CD4-positive, alpha-beta T cell treated with Interleukin-12 subunit alpha and Interleukin-12 subunit beta, for 1 hour (primary cell): ENCODE results near the gene CYB5B.
A peak's percentile ranks its signal among the peaks of the same experiment; 100 is the strongest.

ENCODE experiments used
- DNase-seq: peaks from one replicate; pipeline ENCODE4 v3.0.0-alpha.2; 2020

Gene CYB5B

DNA sequence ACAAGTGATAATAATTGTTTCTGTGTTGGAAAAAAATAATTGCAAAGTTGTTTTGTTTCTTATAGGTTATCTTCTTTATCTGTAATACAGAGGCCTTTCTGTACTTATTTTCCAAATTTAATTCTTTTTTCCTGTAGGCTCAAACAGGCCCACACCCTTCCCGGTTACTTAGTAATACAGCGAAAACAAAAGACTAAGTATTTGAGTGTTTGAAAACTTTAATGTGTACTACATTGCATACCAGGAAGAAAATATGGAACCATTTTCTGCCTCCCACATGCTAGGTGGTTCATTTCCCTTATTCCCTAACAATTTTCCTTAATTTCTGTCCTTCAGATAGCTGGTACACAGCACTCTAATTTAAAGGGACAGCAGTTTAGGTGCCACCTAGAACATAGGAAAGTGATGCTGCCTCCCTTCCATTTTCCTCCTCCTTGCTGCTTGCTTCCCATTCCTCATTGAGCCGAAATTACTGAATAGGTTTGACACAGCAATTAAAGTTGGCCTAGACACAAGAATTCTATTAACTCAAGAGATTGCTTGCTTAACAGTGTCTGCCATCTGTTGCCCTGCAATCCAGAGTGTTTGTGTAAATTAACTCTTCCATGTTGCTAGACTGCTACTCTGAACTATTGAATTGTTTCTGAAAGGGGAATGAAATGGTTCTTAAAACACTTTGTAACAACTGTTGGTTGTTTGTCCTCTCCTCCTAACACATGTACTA lies 24.2 kb downstream of the CYB5B start:
- DNase-seq, result no peak

- DNase-seq, result peak; percentile 25
Measured at GRCh38 chr16:69451166-69451565, 26.7 kb downstream of the CYB5B start.

DNA sequence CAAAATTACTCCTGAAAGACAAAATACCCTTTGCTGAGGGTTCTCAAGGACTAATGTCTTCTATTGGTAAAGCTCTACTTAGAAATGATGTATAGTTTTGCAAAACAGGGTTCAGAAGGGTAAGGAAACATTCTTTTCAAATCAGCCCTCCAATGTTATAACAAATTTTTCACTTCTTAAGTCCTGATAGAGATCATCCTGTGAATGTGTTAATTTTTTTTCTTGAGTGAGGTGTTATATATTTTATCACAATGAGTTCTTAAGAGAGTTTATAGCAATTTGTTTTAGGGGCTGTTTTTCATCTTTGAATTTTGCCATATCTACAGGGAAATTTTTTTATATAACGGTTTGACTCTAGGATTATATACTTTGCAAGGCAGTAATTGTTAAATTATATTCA lies 29.5 kb downstream of the CYB5B start:
- DNase-seq, result no peak

DNA sequence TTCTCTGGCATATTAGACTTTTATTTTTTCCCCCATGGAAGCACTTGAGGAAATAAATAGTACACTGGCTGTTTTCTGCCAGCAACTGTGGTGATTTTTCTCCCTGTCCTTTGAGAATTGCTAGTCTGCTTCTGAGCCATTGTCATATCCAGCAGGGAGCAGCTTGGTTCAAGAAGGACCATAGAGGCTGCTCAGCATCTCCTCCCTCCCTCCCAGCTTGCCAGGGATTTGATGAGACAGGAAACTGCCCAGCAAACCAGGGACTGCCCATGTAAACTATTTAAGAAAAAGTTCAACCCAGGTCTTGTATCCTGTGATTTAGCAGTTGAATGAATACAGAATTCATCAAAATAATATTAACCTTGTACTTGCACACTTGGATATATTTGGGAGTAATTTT lies 39.5 kb downstream of the CYB5B start:
- DNase-seq, result no peak

- DNase-seq, result peak; percentile 36
Measured at GRCh38 chr16:69465083-69465721, 40.8 kb downstream of the CYB5B start.

DNA sequence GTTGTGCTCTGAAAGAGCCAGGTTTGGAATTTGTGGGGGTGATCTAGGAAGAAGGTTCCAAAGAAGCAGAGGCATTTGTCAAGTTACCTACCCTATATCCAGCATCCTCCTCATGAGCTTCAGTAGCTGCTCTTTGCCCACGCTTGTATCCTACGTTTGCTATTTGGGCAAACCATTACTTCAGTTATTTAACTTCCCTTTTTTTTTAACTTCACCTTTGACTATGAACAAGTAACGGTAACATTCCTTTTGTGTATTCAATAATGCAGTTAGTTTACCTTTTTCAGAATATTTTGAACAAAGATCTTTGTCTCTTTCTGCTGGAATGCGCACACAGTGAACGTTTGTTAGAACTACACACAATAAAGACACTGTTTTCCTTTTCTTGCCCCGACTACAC lies 41.5 kb downstream of the CYB5B start:
- DNase-seq, result no peak

GRCh38 chr16:69466547-69466946 lies 42.1 kb downstream of the CYB5B start:
- no peak for DNase-seq

DNA sequence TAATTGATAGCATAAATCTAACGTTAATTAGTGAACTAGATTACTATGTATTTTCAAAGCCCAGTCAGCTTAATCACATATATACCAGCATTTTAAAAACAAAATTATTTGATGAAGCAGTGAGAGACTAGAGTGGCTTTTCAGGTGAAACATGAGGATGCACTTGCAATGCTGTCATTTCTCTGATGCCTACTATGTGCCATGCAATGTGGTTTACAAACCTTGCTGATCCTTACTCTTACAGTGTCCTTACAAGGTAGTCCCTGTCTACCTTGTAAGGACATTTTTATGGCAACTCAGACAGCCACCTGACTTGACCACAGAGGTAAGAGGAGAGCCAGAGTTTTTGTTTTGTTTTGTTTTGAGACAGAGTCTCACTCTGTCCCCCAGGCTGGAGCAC lies 42.7 kb downstream of the CYB5B start:
- no peak for DNase-seq

- no peak for DNase-seq
Measured at GRCh38 chr16:69467531-69468204, 43.2 kb downstream of the CYB5B start.

GRCh38 chr16:69469807-69470561 lies 45.6 kb downstream of the CYB5B start:
- no peak for DNase-seq

DNA sequence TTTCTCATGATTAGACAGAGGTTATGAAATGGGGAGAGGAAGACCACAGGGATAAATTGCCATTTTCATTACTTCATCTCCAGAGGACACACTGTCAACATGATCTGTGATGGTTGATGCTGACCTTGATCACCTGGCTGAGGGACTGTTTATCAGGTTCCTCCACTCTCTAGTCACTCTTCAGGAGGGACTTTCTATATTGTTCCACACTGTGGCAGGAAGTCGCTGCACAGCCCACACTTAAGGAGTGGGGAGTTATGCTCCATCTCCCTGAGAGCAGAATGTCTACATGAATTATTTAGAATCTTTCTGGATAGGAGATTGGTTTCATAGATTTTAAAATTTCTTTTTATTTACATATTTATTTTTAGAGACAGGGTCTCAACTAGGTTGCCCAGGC lies 46.7 kb downstream of the CYB5B start:
- DNase-seq, result no peak

GRCh38 chr16:69474408-69474807 lies 50.0 kb downstream of the CYB5B start:
- no peak for DNase-seq

DNA sequence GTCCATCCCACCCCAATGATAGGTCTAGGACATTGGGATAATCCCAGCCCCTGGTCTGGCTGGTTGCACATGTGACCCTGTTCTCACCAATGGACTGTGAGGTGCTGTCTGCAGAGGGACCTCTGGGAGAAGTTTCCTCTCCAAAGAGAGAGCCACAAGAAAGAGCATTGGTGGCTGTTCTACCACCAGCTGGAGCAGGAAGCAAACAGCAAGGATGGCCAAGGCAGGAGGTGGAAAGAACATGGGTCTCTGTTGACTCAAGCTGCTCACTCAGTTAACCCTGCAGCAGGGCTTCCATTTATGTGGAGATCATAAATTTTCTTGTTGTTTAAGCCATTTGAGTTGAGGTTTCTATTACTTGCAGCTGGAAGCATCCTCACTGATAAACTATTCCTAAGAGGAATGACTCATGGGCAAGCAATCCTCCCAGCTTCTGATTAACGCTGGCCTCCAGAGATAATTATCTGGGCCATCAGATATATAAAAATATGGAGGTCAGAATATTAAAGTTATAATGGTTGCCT lies 52.6 kb downstream of the CYB5B start:
- no peak for DNase-seq

DNA sequence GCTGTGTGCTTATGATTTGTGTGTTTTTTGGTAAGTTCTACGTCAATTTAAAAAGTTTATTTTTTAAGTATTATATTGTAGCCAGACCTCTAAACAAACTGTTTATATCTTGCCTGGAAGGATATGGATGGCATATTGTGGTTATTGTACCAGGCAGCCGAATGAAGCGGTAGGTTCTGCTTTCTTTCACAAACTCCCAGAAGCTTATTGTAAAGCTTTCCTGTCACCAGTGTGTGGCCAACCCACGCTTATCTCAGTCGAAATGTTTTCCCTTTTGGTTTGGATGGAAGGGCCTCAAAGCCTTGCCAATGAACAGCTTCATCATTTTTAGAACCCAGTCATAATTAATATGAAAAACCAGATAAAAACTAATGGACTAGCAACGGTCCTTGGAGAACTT lies 53.1 kb downstream of the CYB5B start:
- DNase-seq, result no peak

- DNase-seq, result no peak
Measured at GRCh38 chr16:69478685-69479084, 54.3 kb downstream of the CYB5B start.

DNA sequence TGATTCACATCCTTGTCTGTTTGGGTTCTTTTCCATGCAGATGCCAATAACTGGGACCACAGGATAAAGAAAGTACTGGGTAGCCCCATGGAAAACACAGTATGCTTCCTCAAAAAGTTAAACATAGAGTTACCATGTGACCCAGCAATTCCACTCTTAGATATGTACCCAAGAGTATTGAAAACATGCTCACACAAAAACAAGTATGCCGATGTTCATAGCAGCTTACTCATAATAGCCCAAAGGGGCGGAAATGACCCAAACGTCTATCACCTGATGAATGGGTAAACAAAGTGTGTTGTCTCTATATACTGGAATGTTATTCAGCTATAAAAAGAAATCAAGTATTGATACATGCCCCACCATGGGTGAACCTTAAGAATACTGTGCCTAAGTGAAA lies 55.4 kb downstream of the CYB5B start:
- no peak for DNase-seq

- no peak for DNase-seq
Measured at GRCh38 chr16:69481901-69482341, 57.5 kb downstream of the CYB5B start.

GRCh38 chr16:69482410-69482991 lies 58.1 kb downstream of the CYB5B start:
- DNase-seq, result no peak

GRCh38 chr16:69483611-69484010 lies 59.2 kb downstream of the CYB5B start:
- DNase-seq, result no peak

DNA sequence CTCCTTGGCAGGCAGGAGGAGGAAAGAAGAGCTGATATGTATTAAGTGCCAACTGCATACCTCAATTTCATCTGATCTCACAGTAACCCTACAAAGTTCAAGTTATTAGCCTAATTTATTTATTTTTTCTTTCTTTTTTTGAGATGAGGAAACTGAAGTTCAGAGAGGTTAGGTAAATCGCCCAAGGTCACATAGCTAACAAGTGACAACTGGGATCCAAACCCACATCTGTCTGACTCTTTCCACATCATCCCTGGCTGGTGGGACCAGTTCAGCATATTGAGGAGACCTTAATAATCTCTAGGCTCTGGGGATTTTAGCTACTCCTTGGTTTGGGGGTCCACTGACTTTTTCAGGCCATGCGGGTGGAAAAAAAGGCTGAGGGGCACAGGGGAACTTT lies 60.9 kb downstream of the CYB5B start:
- DNase-seq, result no peak

DNA sequence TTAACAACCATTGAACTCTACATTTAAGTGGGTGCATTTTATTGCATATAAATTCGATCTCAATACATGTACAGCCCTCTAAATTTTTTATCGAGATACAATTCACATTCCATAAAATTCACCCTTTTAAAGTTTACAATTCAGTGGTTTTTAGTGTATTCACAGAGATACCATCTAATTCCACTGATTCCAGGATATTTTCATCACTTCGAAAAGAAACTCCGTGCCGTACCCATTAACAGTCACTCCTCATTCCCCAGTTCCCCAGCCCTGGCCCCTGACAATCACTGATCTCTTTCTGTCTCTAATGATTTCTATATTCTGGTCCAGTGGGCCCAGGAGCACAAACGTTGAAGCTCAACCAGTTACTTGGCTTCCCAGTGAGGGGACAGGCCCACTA lies 61.4 kb downstream of the CYB5B start:
- no peak for DNase-seq

DNA sequence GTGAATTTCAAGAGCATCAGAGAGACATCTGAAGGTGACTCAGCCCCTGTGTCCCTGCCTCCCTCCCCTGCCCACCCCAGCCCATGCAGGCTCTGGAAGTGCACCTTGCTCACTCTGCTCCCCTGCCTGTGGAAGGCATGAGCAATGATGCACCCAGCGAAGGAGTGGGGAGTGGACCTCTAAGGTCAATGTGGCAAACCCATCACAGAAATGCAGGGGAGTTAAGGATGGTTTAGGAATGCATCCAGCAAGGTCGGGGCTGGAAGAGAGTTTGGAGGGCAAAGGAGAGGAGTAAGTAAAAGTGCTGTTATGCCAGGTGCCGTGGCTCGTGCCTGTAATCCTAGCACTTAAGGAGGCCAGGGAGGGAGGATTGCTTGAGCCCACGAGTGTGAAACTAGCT lies 61.9 kb downstream of the CYB5B start:
- no peak for DNase-seq

- DNase-seq, result no peak
Measured at GRCh38 chr16:69486724-69487123, 62.3 kb downstream of the CYB5B start.
